HEK293 (cell line): ENCODE results near the gene AGGF1.

Source experiments
- CTCF ChIP-seq: fragments of 450-650 bp; formaldehyde crosslinking; IDR thresholded peaks from 2 replicates; pipeline ENCODE4 v1.5.1; 2016; ENCODE audit warnings: missing biosample characterization, missing genetic modification characterization
- KLF17 ChIP-seq: fragments of 450-650 bp; formaldehyde crosslinking; IDR thresholded peaks from 2 replicates; pipeline ENCODE4 v1.5.1; 2016; ENCODE audit warnings: missing biosample characterization, missing genetic modification characterization
- PRDM10 ChIP-seq: fragments of 450-650 bp; formaldehyde crosslinking; IDR thresholded peaks from 2 replicates; pipeline ENCODE4 v1.5.1; 2016; ENCODE audit warnings: missing biosample characterization, missing genetic modification characterization
- ZNF37A ChIP-seq: fragments of 450-650 bp; IDR thresholded peaks from 2 replicates; pipeline ENCODE4 v1.5.1; 2018; ENCODE audit warnings: missing biosample characterization, missing genetic modification characterization
- ZNF670 ChIP-seq: fragments of 450-650 bp; formaldehyde crosslinking; IDR thresholded peaks from 2 replicates; pipeline ENCODE4 v1.5.1; 2016; ENCODE audit warnings: missing biosample characterization, missing genetic modification characterization, low read depth
- TF ChIP-seq, protein P1 (sequence below): fragments of 450-650 bp; formaldehyde crosslinking; IDR thresholded peaks from 2 replicates; pipeline ENCODE4 v1.5.1; 2016; ENCODE audit warnings: missing biosample characterization, missing genetic modification characterization, low read depth

DNA sequence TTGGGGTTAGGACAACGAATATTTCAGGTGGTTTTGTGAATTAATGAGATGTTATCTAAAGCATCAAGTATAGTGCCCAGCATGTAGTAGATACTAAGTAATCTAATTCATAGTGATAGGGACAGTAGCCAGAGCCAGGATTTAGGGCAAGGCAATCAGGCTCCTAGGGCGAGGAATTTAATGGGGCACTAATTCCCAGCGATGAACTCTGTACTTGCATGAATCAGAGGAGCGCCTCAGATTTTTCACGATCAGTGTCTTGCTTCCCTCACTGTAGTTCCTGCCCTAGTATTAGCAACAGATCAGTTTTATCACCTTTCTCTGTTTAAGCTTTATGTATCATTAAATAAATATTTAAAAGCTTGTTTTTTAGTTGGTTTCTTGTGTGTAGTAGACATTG lies 3.1 kb downstream of the AGGF1 start:
- TF ChIP-seq CTCF (no peak), PRDM10 (tag by site-specific recombination) (no peak), ZNF37A (tag by site-specific recombination) (no peak), KLF17 (tag by site-specific recombination) (no peak), ZNF670 (tag by site-specific recombination) (no peak)
- TF ChIP-seq, protein P1, sequence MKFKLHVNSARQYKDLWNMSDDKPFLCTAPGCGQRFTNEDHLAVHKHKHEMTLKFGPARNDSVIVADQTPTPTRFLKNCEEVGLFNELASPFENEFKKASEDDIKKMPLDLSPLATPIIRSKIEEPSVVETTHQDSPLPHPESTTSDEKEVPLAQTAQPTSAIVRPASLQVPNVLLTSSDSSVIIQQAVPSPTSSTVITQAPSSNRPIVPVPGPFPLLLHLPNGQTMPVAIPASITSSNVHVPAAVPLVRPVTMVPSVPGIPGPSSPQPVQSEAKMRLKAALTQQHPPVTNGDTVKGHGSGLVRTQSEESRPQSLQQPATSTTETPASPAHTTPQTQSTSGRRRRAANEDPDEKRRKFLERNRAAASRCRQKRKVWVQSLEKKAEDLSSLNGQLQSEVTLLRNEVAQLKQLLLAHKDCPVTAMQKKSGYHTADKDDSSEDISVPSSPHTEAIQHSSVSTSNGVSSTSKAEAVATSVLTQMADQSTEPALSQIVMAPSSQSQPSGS, result no peak
